Ovary (tissue), 9 donors: ENCODE measurements around the gene UBE4A. TPM values are rescaled to one million over a fixed set of nuclear protein-coding genes. Genes with fewer than 3 reads are reported as not detected.

ENCODE experiments used
- DNase-seq, 5 donors: peaks; one replicate each; pipeline ENCODE4 v3.0.0-alpha.2; 2019 to 2020
- H3K27ac ChIP-seq, 2 donors: fragments of 200-600 bp; one replicate each; pipeline versions ENCODE4 v1.5.1 to v1.8.0; 2019 to 2022
- H3K27me3 ChIP-seq: fragments of 200-600 bp; one replicate; pipeline ENCODE4 v1.8.0; 2022
- H3K36me3 ChIP-seq: fragments of 200-600 bp; sonication (generic); one replicate; pipeline ENCODE4 v1.5.1; 2019
- H3K4me1 ChIP-seq: one replicate; pipeline ENCODE4 v1.8.1; 2013; ENCODE audit warnings: mild to moderate bottlenecking, moderate library complexity; ENCODE audit not compliant: insufficient read depth
- H3K4me3 ChIP-seq: fragments of 200-600 bp; sonication (generic); one replicate; pipeline ENCODE4 v1.5.1; 2017
- H3K9me3 ChIP-seq, 2 donors: fragments of 200-600 bp in 1 of 2; sonication (generic) in 1 of 2; one replicate each; pipeline versions ENCODE4 v1.5.1 to v1.8.1; 2013 to 2019; ENCODE audit warnings: mild to moderate bottlenecking in 1 of 2, moderate library complexity in 1 of 2
- EP300 ChIP-seq: sonication (generic); formaldehyde crosslinking; IDR thresholded peaks from one replicate; pipeline ENCODE4 v1.6.1; 2017; ENCODE audit warnings: antibody characterized with exemption
- POLR2A ChIP-seq: fragments of 450-650 bp; IDR thresholded peaks from one replicate; pipeline ENCODE4 v1.6.1; 2017; ENCODE audit warnings: antibody characterized with exemption, mild to moderate bottlenecking, moderate library complexity
- WGBS, 3 donors: extraction: QIAGEN DNeasy Blood & Tissue Kit in 1 of 3; methylation state at CpG; one replicate each; pipeline versions ENCODE4 v1.1.5 to v1.1.7; 2013 to 2017; 5-methylcytosine and 5-hydroxymethylcytosine counted together
- intact Hi-C, 4 donors: fragments of 100-400 bp; cut with DNase I; formaldehyde crosslinking; loops; one replicate each; pipeline versions ENCODE4 v1.11.0 to v1.15.1; 2022 to 2023
- polyA plus RNA-seq, 2 donors: library from polyadenylated mRNA; stranded (reverse); fragments of 200-250 nt in 1 of 2; fragments of 350-450 nt in 1 of 2; fragmentation: Illumina TruSeq in 1 of 2; extraction: RNeasy Lipid Tissue Mini Kit (QIAGEN cat#74804) in 1 of 2; gene quantifications; one replicate each; pipeline ENCODE4 v1.2.3, GENCODE V29; 2013 to 2014
- total RNA-seq, 7 donors: library from RNA; depleted of rRNA in 2 of 7; stranded (reverse); fragments of >200 nt in 2 of 7; fragmentation: NEBNext Ultra II Directional in 3 of 7; extraction: Animal tissue kit (Norgen Biotek cat#: 25700) in 3 of 7; gene quantifications; one replicate each; pipeline versions ENCODE4 v1.1.0 to v1.2.4, GENCODE V29; 2016 to 2023
- TF ChIP-seq, protein P1 (sequence below), 3 donors: fragments of 450-650 bp in 2 of 3; fragments of 200-600 bp in 1 of 3; IDR thresholded peaks; one replicate each; pipeline versions ENCODE4 v1.5.1 to v1.8.0; 2016 to 2022; ENCODE audit warnings: antibody characterized with exemption in 3 of 3, mild to moderate bottlenecking in 1 of 3
- donor health status: DM: no; HTN: no; CAD: no; lungs with moderate emphysema.
- donor health status: DM: no; HTN: no; CAD: no.
- donor health status: Bipolar disorder and iron deficiency.
- donor health status: DM: yes; HTN: yes; CAD: no.
- donor health status: DM: no; HTN: no; CAD: no.
- donor health status: DM: yes; HTN: yes; CAD: no.

The UBE4A gene
- total and polyA plus RNA-seq, 9 donors, result 12.2 to 34.7 (median 28.8) TPM

DNA sequence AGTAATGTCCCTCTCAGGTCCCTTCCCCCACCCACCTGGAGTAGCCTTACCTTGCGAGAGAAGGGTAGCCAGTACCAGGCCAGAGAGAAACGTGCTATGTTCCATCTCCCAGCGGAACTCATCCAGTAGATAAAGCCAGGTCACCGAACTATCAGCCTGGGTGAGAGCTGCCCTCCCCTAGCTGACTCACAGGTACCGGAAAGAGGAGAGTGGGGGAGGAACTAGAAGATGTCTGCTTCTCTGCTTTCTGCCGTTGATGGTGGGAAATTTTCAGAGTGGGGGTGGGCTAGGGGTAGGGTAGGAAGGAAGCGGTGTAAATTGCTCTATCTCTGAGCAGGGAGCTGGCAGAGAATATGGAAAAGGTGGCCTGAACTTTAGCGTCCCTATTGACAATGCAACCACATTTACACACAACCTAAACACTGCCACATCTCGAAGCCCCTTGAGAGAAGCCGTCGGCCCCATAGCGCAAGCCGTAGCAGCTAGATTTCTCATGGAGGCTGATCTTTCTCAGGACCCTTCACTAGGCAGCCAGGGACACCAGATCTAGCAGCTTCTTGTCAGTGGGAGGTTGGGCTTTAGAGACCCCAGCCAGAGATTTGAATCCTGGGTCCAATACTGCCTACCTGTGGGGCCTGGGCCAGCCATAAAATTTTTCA, 16.8 kb upstream of the UBE4A start, which contains the start of gene CD3D:
Gene CD3D, minus strand, starts transcription at position 203 of the 659 bp plus-strand sequence. Its CDS starts 98 bp downstream, at position 105.
- no peak for DNase-seq
- no peaks in the 10 kb centered on the region for H3K9me3 ChIP-seq
- intact Hi-C loops, result no loop called here
- no peak within 1 kb of the TSS for H3K4me3 ChIP-seq
- TF ChIP-seq POLR2A, result no peak
- TF ChIP-seq, protein P1, sequence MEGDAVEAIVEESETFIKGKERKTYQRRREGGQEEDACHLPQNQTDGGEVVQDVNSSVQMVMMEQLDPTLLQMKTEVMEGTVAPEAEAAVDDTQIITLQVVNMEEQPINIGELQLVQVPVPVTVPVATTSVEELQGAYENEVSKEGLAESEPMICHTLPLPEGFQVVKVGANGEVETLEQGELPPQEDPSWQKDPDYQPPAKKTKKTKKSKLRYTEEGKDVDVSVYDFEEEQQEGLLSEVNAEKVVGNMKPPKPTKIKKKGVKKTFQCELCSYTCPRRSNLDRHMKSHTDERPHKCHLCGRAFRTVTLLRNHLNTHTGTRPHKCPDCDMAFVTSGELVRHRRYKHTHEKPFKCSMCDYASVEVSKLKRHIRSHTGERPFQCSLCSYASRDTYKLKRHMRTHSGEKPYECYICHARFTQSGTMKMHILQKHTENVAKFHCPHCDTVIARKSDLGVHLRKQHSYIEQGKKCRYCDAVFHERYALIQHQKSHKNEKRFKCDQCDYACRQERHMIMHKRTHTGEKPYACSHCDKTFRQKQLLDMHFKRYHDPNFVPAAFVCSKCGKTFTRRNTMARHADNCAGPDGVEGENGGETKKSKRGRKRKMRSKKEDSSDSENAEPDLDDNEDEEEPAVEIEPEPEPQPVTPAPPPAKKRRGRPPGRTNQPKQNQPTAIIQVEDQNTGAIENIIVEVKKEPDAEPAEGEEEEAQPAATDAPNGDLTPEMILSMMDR (IDR thresholded peaks at IDR 0.05), result no peak
- no peak for TF ChIP-seq EP300
- H3K27me3 ChIP-seq, result no peaks in the 10 kb centered on the region
- H3K36me3 ChIP-seq, result no peaks in the 10 kb centered on the region
- H3K27ac ChIP-seq, result no peak within 1 kb of the TSS
- H3K4me1 ChIP-seq, result no peaks in the 10 kb centered on the region
- WGBS, 3 donors, result 65 to 69% (median 67%) methylated on average over 13 of the region's 13 CpGs

DNA sequence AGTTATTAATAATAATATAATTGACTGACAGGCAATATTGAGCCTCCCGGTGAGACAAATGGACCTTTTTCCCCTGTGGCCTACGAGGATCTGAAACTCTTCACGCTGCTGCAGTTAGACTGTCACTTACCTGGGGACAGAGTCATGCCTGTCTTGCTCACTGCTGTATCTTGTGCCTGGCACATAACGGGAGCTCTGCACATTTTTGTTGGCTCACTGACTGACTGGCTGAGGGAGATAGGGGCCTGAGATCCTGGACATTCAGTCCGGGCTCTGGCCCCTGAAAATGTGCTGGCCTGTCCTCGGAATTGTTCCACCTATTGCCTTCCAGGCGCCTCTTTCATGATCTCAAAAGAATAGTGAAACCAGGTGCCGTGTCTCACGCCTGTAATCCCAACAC, 16.2 kb upstream of the UBE4A start:
- TF ChIP-seq POLR2A, result no peak
- TF ChIP-seq EP300, result no peak
- TF ChIP-seq, protein P1 (IDR thresholded peaks at IDR 0.05), result no peak
- no peaks in the 10 kb centered on the region for H3K27me3 ChIP-seq
- H3K36me3 ChIP-seq, result no peaks in the 10 kb centered on the region
- intact Hi-C loops, result no loop called here
- no peak overlapping the region for H3K4me3 ChIP-seq
- H3K27ac ChIP-seq, result no peak overlapping the region
- H3K4me1 ChIP-seq, result no peaks in the 10 kb centered on the region
- WGBS, 3 donors, result 66 to 74% (median 70%) methylated on average over 9 of the region's 9 CpGs
- H3K9me3 ChIP-seq, result no peaks in the 10 kb centered on the region
- no peak for DNase-seq

DNA sequence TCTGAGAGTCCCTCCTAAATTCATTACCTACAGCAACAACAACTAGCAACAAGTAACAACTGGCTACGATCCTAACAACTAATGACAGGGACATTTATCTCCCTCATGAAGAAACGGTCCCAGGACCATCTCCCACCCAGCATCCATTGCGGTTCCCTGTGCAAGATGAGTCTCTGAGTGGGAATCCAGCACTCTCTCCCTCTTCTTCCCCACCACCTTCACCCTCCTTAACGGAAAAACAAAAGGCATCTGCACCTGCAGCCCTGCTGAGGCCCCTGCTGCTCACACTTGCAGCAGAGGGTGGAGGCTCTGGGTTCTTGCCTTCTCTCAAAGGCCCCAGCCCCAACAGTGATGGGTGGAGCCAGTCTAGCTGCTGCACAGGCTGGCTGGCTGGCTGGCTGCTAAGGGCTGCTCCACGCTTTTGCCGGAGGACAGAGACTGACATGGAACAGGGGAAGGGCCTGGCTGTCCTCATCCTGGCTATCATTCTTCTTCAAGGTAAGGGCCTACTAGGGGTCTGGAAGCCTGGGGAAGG, 15.4 kb upstream of the UBE4A start, which contains the start of gene CD3G:
Gene CD3G, plus strand, starts transcription at position 364 of the 535 bp plus-strand sequence. Its CDS starts 80 bp downstream, at position 444.
- Histone ChIP-seq H3K27me3 (no peaks in the 10 kb centered on the region), H3K4me3 (no peak within 1 kb of the TSS), H3K9me3 (no peaks in the 10 kb centered on the region), H3K27ac (no peak within 1 kb of the TSS), H3K36me3 (no peaks in the 10 kb centered on the region), H3K4me1 (no peaks in the 10 kb centered on the region)
- TF ChIP-seq EP300 (no peak), POLR2A (no peak)
- TF ChIP-seq, protein P1 (IDR thresholded peaks at IDR 0.05), result no peak
- no peak for DNase-seq
- intact Hi-C loops, result no loop called here
- 56 to 68% (median 60%) methylated on average over 6 of the region's 6 CpGs for WGBS, 3 donors

DNA sequence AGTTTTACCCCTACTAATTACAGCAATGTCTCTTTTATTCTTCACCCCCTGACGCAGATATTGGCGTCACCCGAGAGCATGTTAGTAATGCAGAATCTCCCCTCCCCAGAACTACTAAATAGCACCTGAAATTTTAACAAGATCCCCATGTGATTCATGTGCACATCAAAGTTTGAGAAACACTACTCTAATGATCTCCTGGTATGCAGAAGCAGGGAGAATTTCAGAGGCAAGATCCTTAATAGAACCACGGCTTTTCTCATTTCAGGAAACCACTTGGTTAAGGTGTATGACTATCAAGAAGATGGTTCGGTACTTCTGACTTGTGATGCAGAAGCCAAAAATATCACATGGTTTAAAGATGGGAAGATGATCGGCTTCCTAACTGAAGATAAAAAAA, 9.9 kb upstream of the UBE4A start:
- intact Hi-C loops, result no loop called here
- DNase-seq, result no peak
- no peak overlapping the region for H3K27ac ChIP-seq

More for the DNA sequence above, 9.9 kb upstream of the UBE4A start:
- no peak overlapping the region for H3K4me3 ChIP-seq
- H3K36me3 ChIP-seq, result no peaks in the 10 kb centered on the region
- 71 to 78% (median 73%) methylated on average over 6 of the region's 6 CpGs for WGBS, 3 donors
- TF ChIP-seq, protein P1 (IDR thresholded peaks at IDR 0.05), result no peak
- H3K27me3 ChIP-seq, result no peaks in the 10 kb centered on the region
- H3K9me3 ChIP-seq, result no peaks in the 10 kb centered on the region
- no peaks in the 10 kb centered on the region for H3K4me1 ChIP-seq
